Measurements from ENCODE around the gene OGFR.

Gene OGFR

GRCh38 chr20:62800314-62801259 is 4.0 kb upstream of the OGFR start:
- DNase-seq (ENCODE audit: low spot score): no peak

GRCh38 chr20:62801284-62802010 is 3.2 kb upstream of the OGFR start:
- no peak for DNase-seq (ENCODE audit: low spot score)

GRCh38 chr20:62802026-62802712 is 2.5 kb upstream of the OGFR start:
- DNase-seq (ENCODE audit: low spot score): no peak

DNA sequence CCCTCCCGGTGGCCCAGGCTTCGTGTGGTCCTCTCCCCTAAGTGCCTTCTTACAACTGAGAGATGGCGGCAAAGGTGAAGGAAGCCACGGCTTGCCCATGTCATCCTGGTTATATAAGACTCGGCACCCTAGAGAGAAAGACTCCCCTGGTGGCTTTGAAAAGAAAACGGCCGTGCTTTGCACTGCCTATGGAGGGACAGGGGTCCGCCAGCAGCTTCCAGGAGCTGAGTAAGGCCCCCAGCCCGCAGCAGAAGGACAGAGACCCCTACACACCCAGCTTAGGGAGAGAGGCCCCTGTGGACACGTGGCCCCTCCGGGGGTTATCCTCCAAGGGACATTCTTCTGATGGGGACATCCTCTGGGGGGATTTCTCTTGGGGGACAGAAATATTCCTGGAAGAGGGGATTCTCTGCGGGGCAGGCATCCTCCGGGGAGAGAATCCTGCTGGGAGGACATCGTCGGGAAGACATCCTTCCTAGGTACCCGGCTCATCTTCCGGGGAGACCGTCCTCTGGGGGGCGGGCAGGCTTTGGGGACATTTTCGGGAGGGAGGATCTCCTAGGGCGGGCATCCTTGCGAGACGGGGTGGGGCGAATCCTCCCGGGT is 511 bp upstream of the OGFR start:
- DNase-seq (ENCODE audit: low spot score): no peak

- no peak for DNase-seq (ENCODE audit: low spot score)
Measured at GRCh38 chr20:62805155-62805710, 598 bp downstream of the OGFR start.

DNA sequence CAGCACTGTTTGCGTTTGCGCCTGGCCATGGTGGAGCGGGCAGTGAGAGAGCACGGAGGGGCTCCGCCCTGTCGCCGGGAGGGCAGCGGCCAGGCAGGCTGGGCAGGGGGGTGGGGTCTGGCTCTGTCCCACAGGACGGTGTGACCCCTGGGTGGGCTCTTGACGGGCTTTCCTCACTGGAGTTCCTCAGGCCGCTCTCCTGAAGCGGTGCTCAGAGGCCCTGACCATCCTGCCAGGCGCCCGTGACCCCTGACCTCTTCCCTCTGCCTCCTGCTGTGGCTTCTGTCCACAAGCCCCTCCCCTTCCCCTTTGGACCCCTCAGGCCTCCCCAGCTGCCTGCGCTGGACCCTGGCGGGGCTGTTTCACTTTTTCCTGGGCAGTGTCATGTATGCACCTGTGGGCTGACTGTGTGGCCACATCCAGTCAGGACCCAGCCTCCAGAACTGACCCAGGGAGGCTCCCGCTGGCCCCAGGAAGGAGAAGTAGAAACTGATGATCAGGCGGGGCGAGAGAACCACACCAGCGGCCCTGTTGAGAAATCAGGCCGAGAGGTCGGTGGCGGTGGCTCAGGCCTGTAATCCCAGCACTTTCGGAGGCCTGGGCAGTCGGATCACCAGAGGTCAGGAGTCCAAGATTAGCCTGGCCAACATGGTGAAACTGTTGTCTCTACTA is 1.2 kb downstream of the OGFR start:
- no peak for DNase-seq (ENCODE audit: low spot score)

DNA sequence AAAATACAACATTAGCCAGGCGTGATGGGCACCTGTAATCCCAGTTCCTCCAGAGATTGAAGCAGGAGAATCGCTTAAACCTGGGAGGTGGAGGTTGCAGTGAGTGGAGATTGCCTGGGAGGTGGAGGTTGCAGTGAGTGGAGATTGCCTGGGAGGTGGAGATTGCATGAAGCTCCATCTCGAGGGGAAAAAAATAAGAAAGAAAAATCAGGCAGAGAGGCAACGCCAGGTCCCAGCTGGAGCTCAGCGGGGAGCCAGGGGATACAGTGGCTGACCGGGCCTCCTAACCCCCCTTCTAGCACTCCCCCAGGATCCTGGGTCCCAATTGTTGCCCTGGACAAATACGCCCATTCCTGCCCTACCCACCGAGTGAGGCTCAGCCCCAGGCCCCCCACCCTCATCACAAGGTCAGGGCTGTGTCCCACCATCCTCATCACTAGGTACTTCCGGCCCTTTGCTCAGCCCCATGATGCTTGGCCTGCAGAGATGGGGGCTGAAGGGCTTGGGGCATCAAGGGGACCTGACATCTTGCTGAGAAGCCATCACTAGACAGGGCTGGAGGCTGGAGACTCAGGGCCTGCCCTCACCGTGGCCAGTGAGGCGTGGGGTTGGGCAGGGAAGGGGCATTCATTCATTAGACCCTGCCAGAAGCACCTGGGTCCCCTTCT is 1.9 kb downstream of the OGFR start:
- no peak for DNase-seq (ENCODE audit: low spot score)

DNA sequence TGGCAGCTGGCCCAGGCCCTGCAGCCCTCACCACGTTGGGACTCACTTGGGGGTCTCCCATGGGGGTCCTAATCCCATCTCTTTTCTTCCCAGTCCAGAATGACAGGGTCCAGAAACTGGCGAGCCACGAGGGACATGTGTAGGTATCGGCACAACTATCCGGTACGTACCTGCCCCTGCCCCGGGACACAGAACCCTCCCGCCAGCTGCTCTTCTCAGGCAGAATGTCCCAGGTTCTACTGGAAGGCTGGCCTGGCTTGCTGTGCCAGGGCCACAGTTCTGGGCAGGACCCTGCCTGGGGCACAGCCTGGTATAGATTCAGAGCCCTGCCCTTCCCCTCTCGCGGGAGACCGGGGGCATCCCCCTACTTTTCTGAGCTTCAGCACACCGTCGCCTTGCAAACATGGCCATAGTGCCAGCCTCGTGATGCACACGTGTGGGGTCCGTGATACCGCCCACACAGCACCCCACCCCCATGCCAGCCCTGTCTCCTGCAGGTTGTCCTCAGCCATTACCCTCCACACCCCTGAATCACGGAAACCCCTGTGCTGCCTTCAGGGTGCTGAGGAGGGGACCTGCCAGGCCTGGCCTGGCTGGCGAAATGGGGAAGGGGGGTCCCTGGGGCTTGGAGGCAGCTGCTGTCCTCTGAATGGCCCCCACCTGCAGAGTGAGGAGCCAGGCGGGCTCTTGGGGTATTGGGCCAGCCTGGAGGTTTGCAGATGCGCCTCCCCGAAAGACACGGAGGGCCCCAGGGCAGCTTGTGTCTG is 3.0 kb downstream of the OGFR start:
- no peak for DNase-seq (ENCODE audit: low spot score)

GRCh38 chr20:62808211-62808865 is 3.7 kb downstream of the OGFR start:
- peak; percentile 80 for DNase-seq (ENCODE audit: low spot score)

DNA sequence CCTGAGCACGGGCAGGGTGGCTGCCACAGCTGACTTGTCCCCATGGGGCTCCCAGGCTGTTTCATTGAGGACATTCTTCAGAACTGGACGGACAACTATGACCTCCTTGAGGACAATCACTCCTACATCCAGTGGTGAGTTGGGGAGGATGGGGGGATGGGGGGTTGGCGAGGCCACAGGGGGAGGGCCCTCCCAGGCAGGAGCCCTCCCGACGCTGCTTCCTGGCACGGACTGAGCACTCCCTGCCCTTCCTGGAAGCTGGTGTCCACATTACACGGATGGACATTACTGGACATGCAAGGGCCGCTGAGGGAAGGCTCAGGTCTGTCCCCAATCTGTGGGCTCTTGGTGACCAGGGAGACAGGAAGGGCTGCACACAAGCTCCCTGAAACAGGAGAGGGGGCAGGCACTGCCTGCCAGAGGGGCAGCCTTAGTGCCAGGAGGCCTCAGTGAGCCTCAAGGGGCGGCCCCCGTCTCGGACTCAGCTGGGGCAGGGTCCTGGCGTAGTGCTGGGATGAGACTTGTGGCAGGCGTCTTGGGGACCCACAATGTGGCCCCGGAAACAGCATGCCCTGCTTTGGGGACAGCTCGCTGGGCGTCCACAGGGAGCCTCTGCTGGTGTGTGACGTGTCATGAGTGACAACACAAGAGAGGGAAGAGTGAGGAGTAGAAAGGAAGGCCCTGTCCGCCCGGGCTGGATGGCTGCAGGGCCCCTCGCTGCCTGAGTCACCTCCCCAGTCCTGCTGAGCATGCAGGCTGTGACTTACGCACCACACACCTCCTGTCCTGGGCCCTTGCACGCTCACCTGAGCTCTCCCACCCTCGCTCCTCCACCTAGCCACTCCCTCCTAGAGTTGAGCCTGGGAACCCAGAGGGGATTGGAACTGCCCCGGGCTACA is 5.1 kb downstream of the OGFR start:
- no peak for DNase-seq (ENCODE audit: low spot score)

DNA sequence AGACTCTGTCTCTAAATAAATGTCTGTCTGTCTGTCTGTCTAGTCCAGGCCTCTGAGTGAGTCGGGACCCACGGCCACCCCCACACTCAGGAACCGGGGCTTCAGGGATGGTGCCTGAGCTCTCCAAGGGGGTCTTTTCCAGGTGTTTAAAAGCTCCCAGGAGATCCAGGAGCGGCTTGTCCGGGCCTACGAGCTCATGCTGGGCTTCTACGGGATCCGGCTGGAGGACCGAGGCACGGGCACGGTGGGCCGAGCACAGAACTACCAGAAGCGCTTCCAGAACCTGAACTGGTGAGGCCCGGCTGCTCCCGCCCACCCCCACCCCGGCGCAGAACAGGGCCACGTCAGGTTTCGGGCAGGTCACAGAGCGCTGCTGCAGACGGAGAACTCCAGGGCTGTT is 6.7 kb downstream of the OGFR start:
- DNase-seq (ENCODE audit: low spot score): no peak

GRCh38 chr20:62811720-62812119 is 7.1 kb downstream of the OGFR start:
- no peak for DNase-seq (ENCODE audit: low spot score)

- DNase-seq (ENCODE audit: low spot score): no peak
Measured at GRCh38 chr20:62812181-62812906, 7.7 kb downstream of the OGFR start.

- DNase-seq (ENCODE audit: low spot score): no peak
Measured at GRCh38 chr20:62812907-62813200, 8.2 kb downstream of the OGFR start.

- no peak for DNase-seq (ENCODE audit: low spot score)
Measured at GRCh38 chr20:62813588-62813987, 9.0 kb downstream of the OGFR start.

DNA sequence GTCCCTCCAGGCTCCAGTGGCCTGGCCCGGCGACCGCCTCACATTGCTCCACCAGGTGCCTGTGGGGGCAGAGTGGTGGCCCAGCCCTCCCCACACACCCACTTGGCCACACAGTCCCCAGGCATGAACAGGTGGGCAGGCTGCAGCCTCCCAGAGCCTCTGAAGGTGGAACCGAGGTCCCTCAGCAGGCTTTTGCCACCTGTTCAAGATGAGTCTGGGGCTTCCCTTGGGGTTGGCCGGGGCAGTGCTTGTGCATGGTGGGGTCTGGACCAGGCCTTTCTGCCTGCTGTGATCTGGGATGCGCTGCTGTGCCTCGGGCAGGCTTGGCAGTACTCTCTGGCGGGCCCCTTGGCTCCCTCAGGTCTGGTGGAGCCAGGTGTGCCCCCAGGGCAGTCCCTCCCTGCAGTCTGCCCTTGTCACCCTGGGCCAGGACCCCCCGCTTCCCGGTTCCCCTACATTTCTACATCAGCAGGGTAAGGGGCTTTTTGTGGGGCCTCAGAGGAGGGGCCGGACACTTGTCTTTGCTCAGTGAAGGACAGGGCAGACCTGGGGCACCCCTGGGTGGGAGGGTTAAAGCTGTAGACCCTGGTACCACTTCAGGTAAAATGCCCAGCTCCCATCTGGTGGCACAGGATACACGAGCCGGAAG is 9.5 kb downstream of the OGFR start:
- no peak for DNase-seq (ENCODE audit: low spot score)

GRCh38 chr20:62814709-62815065 is 10.1 kb downstream of the OGFR start:
- DNase-seq (ENCODE audit: low spot score): no peak
